Endothelial cell (in vitro differentiated cells): ENCODE measurements around the gene CPN1. TPM values are rescaled to one million over a fixed set of nuclear protein-coding genes. Genes with fewer than 3 reads are reported as not detected.

Source experiments
- DNase-seq: peaks from one replicate; pipeline ENCODE4 v3.0.0; 2021; ENCODE audit warnings: low spot score
- H3K27ac Mint-ChIP-seq: one replicate; pipeline ENCODE4 v1.8.0; 2021; ENCODE audit warnings: mixed read lengths, inconsistent platforms; ENCODE audit not compliant: unreplicated experiment
- H3K27me3 Mint-ChIP-seq: one replicate; pipeline ENCODE4 v1.8.0; 2021; ENCODE audit warnings: mild to moderate bottlenecking, moderate library complexity, mixed read lengths, inconsistent platforms; ENCODE audit not compliant: unreplicated experiment
- H3K36me3 Mint-ChIP-seq: one replicate; pipeline ENCODE4 v1.8.0; 2021; ENCODE audit warnings: mild to moderate bottlenecking, low read depth, mixed read lengths, inconsistent platforms; ENCODE audit not compliant: unreplicated experiment
- H3K4me1 Mint-ChIP-seq: one replicate; pipeline ENCODE4 v1.8.0; 2021; ENCODE audit warnings: mild to moderate bottlenecking, mixed read lengths, inconsistent platforms; ENCODE audit not compliant: unreplicated experiment
- H3K4me3 Mint-ChIP-seq: one replicate; pipeline ENCODE4 v1.8.0; 2021; ENCODE audit warnings: mild to moderate bottlenecking, mixed read lengths, inconsistent platforms; ENCODE audit not compliant: unreplicated experiment
- H3K9me3 Mint-ChIP-seq: one replicate; pipeline ENCODE4 v1.8.0; 2021; ENCODE audit warnings: mixed read lengths, inconsistent platforms; ENCODE audit not compliant: unreplicated experiment
- CTCF ChIP-seq: fragments of 200-600 bp; sonication (generic); IDR thresholded peaks from one replicate; pipeline ENCODE4 v1.5.0; 2021; ENCODE audit warnings: antibody characterized with exemption; ENCODE audit not compliant: unreplicated experiment
- total RNA-seq: library from RNA; stranded (reverse); fragmentation: NEBNext Ultra II Directional; extraction: Animal tissue kit (Norgen Biotek cat#: 25700); gene quantifications from one replicate; pipeline ENCODE4 v1.2.1, GENCODE V29; 2021; ENCODE audit not compliant: unreplicated experiment

CPN1 gene
- total RNA-seq, 1 donor from 2014 or later, result not detected

GRCh38 chr10:100071529-100071928 lies 10.1 kb downstream of the CPN1 start:
- TF ChIP-seq CTCF, result no peak
- no peaks in the 10 kb centered on the region for H3K9me3 Mint-ChIP-seq

GRCh38 chr10:100067466-100067865 lies 14.2 kb downstream of the CPN1 start:
- Mint-ChIP-seq H3K36me3 (no peaks in the 10 kb centered on the region), H3K9me3 (no peaks in the 10 kb centered on the region), H3K4me1 (no peaks in the 10 kb centered on the region), H3K27ac (no peak overlapping the region), H3K4me3 (no peak overlapping the region), H3K27me3 (no peaks in the 10 kb centered on the region)
- no peak for DNase-seq
- no peak for TF ChIP-seq CTCF

More at GRCh38 chr10:100071529-100071928, 10.1 kb downstream of the CPN1 start:
- Mint-ChIP-seq H3K4me1 (no peaks in the 10 kb centered on the region), H3K4me3 (no peak overlapping the region), H3K27me3 (no peaks in the 10 kb centered on the region), H3K36me3 (no peaks in the 10 kb centered on the region), H3K27ac (no peak overlapping the region)
- no peak for DNase-seq

GRCh38 chr10:100065084-100065660 lies 16.5 kb downstream of the CPN1 start:
- no peak overlapping the region for H3K27ac Mint-ChIP-seq
- H3K4me1 Mint-ChIP-seq, result no peaks in the 10 kb centered on the region
- no peaks in the 10 kb centered on the region for H3K36me3 Mint-ChIP-seq
- DNase-seq, result no peak
- no peak for TF ChIP-seq CTCF
- H3K4me3 Mint-ChIP-seq, result no peak overlapping the region
- H3K27me3 Mint-ChIP-seq, result no peaks in the 10 kb centered on the region
- no peaks in the 10 kb centered on the region for H3K9me3 Mint-ChIP-seq

- no peak for DNase-seq
- TF ChIP-seq CTCF, result no peak
- H3K27ac Mint-ChIP-seq, result no peak overlapping the region
- H3K36me3 Mint-ChIP-seq, result no peaks in the 10 kb centered on the region
- H3K4me3 Mint-ChIP-seq, result no peak overlapping the region
- no peaks in the 10 kb centered on the region for H3K4me1 Mint-ChIP-seq
- H3K27me3 Mint-ChIP-seq, result no peaks in the 10 kb centered on the region
- no peaks in the 10 kb centered on the region for H3K9me3 Mint-ChIP-seq
These were observed 20.3 kb downstream of the CPN1 start for GRCh38 chr10:100061401-100061800.

GRCh38 chr10:100057948-100058347 lies 23.7 kb downstream of the CPN1 start:
- no peak for TF ChIP-seq CTCF
- no peak for DNase-seq
- Mint-ChIP-seq H3K4me1 (no peaks in the 10 kb centered on the region), H3K27ac (no peak overlapping the region), H3K27me3 (no peaks in the 10 kb centered on the region), H3K9me3 (no peaks in the 10 kb centered on the region), H3K4me3 (no peak overlapping the region), H3K36me3 (no peaks in the 10 kb centered on the region)
